ENCODE measurements around the gene MRNIP. TPM values are rescaled to one million over a fixed set of nuclear protein-coding genes. Genes with fewer than 3 reads are reported as not detected.
A peak's percentile ranks its signal among the peaks of the same experiment; 100 is the strongest.

MRNIP gene
- polyA plus RNA-seq, 1 experiment = 16.0 TPM

GRCh38 chr5:179802207-179802883 is 56.3 kb downstream of the MRNIP start:
- no peak overlapping the region for H3K27ac ChIP-seq (ENCODE audit: low read depth, low read length)
- ChIA-PET POLR2A (no interaction called here), CTCF (interaction anchor here (0.5 to 1.2 kb wide), 8 partner anchors 10 to 86 kb away, joined by 3 to 8 read pairs (median 4); no protein-coding TSS in a partner anchor)
- TF ChIP-seq CTCF (IDR thresholded peaks at IDR 0.05; ENCODE audit: low read depth, low read length) = no peak
- H3K27me3 ChIP-seq (ENCODE audit: control insufficient read depth, insufficient read depth, low read length) = no peaks in the 10 kb centered on the region
- no peaks in the 10 kb centered on the region; the same call in 1 of the 2 replicates for H3K9me3 ChIP-seq (ENCODE audit: control insufficient read depth, insufficient read depth, low read length)
- no peak overlapping the region for H3K4me3 ChIP-seq (ENCODE audit: low read depth, low read length)
- no peak for DNase-seq (ENCODE audit: low read depth, low spot score)

GRCh38 chr5:179801304-179802206 is 57.1 kb downstream of the MRNIP start:
- POLR2A ChIA-PET = no interaction called here
- Histone ChIP-seq H3K4me3 (ENCODE audit: low read depth, low read length) (no peak overlapping the region), H3K9me3 (ENCODE audit: control insufficient read depth, insufficient read depth, low read length) (no peaks in the 10 kb centered on the region; the same call in 1 of the 2 replicates), H3K27ac (ENCODE audit: low read depth, low read length) (no peak overlapping the region), H3K27me3 (ENCODE audit: control insufficient read depth, insufficient read depth, low read length) (no peaks in the 10 kb centered on the region)
- CTCF ChIA-PET = interaction anchor here (0.5 to 1.2 kb wide), 8 partner anchors 10 to 85 kb away, joined by 3 to 8 read pairs (median 4); no protein-coding TSS in a partner anchor
- TF ChIP-seq CTCF (IDR thresholded peaks at IDR 0.05; ENCODE audit: low read depth, low read length) = peak; percentile 56
- DNase-seq (ENCODE audit: low read depth, low spot score) = no peak

GRCh38 chr5:179800696-179801201 is 57.9 kb downstream of the MRNIP start:
- ChIA-PET CTCF (no interaction called here), POLR2A (interaction anchor here (0.7 kb wide), 1 partner anchor 68 kb away, joined by 3 read pairs; no protein-coding TSS in a partner anchor)
- H3K9me3 ChIP-seq (ENCODE audit: control insufficient read depth, insufficient read depth, low read length) = no peaks in the 10 kb centered on the region; the same call in 1 of the 2 replicates
- no peak overlapping the region for H3K27ac ChIP-seq (ENCODE audit: low read depth, low read length)
- TF ChIP-seq CTCF (IDR thresholded peaks at IDR 0.05; ENCODE audit: low read depth, low read length) = no peak
- H3K4me3 ChIP-seq (ENCODE audit: low read depth, low read length) = no peak overlapping the region
- no peak for DNase-seq (ENCODE audit: low read depth, low spot score)
- H3K27me3 ChIP-seq (ENCODE audit: control insufficient read depth, insufficient read depth, low read length) = no peaks in the 10 kb centered on the region

- ChIA-PET POLR2A (interaction anchor here (0.7 kb wide), 1 partner anchor 68 kb away, joined by 3 read pairs; no protein-coding TSS in a partner anchor), CTCF (no interaction called here)
- Histone ChIP-seq H3K27me3 (ENCODE audit: control insufficient read depth, insufficient read depth, low read length) (no peaks in the 10 kb centered on the region), H3K9me3 (ENCODE audit: control insufficient read depth, insufficient read depth, low read length) (no peaks in the 10 kb centered on the region; the same call in 1 of the 2 replicates), H3K4me3 (ENCODE audit: low read depth, low read length) (no peak overlapping the region), H3K27ac (ENCODE audit: low read depth, low read length) (no peak overlapping the region)
- DNase-seq (ENCODE audit: low read depth, low spot score) = no peak
- no peak for TF ChIP-seq CTCF (IDR thresholded peaks at IDR 0.05; ENCODE audit: low read depth, low read length)
Measured at GRCh38 chr5:179800071-179800695, 58.4 kb downstream of the MRNIP start.

Measured in AG04450 (cell line).